H9 (cell line): ENCODE results near the gene PRDM1. TPM values are rescaled to one million over a fixed set of nuclear protein-coding genes. Genes with fewer than 3 reads are reported as not detected.

Experiments used
- DNase-seq: peaks from one replicate; pipeline ENCODE4 v3.0.0-alpha.2; 2017
- H2AFZ ChIP-seq: one replicate; pipeline ENCODE4 v1.6.1; 2013; ENCODE audit warnings: mild to moderate bottlenecking, low read length, control low read depth, moderate library complexity
- H2AK5ac ChIP-seq: 2 replicates; pipeline ENCODE4 v1.6.1; 2013; ENCODE audit warnings: low read length, control low read depth, mixed read lengths; ENCODE audit not compliant: insufficient read length
- H2BK120ac ChIP-seq: one replicate; pipeline ENCODE4 v1.6.1; 2013; ENCODE audit warnings: low read depth, mild to moderate bottlenecking, low read length, control low read depth, inconsistent platforms; ENCODE audit not compliant: poor library complexity, severe bottlenecking
- H2BK12ac ChIP-seq: 2 replicates; pipeline ENCODE4 v1.6.1; 2013; ENCODE audit warnings: low read length, control low read depth, mixed read lengths, low read depth; ENCODE audit not compliant: insufficient read length
- H2BK15ac ChIP-seq: 2 replicates; pipeline ENCODE4 v1.6.1; 2013; ENCODE audit warnings: low read depth, low read length, control low read depth
- H2BK20ac ChIP-seq: one replicate; pipeline ENCODE4 v1.6.1; 2013; ENCODE audit warnings: low read depth, mild to moderate bottlenecking, low read length, control low read depth, inconsistent platforms; ENCODE audit not compliant: poor library complexity, severe bottlenecking
- H2BK5ac ChIP-seq: 2 replicates; pipeline ENCODE4 v1.6.1; 2013; ENCODE audit warnings: low read length, control low read depth, mixed read lengths; ENCODE audit not compliant: insufficient read length
- H3K14ac ChIP-seq: 2 replicates; pipeline ENCODE4 v1.6.1; 2013; ENCODE audit warnings: low read length, control low read depth; ENCODE audit not compliant: insufficient read depth
- H3K18ac ChIP-seq: 2 replicates; pipeline ENCODE4 v1.6.1; 2013; ENCODE audit warnings: low read depth, mild to moderate bottlenecking, mixed read lengths, low read length, control low read depth; ENCODE audit not compliant: insufficient read length
- H3K23ac ChIP-seq: 2 replicates; pipeline ENCODE4 v1.6.1; 2013; ENCODE audit warnings: low read length, control low read depth, mixed read lengths, low read depth; ENCODE audit not compliant: insufficient read length
- H3K23me2 ChIP-seq: 2 replicates; pipeline ENCODE4 v1.6.1; 2013; ENCODE audit warnings: low read depth, mild to moderate bottlenecking, mixed read lengths, low read length, control low read depth; ENCODE audit not compliant: insufficient read length, poor library complexity, severe bottlenecking
- H3K27ac ChIP-seq: 2 replicates; pipeline ENCODE4 v1.5.1; 2013; ENCODE audit warnings: low read length, control low read depth, mixed read lengths, low read depth; ENCODE audit not compliant: insufficient read length
- H3K27me3 ChIP-seq: 2 replicates; pipeline ENCODE4 v1.6.1; 2013; ENCODE audit warnings: low read length, control low read depth, inconsistent platforms; ENCODE audit not compliant: insufficient read depth
- H3K4ac ChIP-seq: 2 replicates; pipeline ENCODE4 v1.6.1; 2013; ENCODE audit warnings: low read depth, mild to moderate bottlenecking, control low read depth, inconsistent platforms, low read length, moderate library complexity
- H3K4me1 ChIP-seq: 2 replicates; pipeline ENCODE4 v1.6.1; 2013; ENCODE audit warnings: low read length, control low read depth, inconsistent platforms; ENCODE audit not compliant: insufficient read depth
- H3K4me2 ChIP-seq: 2 replicates; pipeline ENCODE4 v1.6.1; 2013; ENCODE audit warnings: low read length, control low read depth, mixed read lengths; ENCODE audit not compliant: insufficient read length, insufficient read depth
- H3K56ac ChIP-seq: 2 replicates; pipeline ENCODE4 v1.6.1; 2013; ENCODE audit warnings: low read depth, mild to moderate bottlenecking, mixed read lengths, low read length, control low read depth; ENCODE audit not compliant: insufficient read length
- H3K79me1 ChIP-seq: 2 replicates; pipeline ENCODE4 v1.6.1; 2013; ENCODE audit warnings: low read depth, mild to moderate bottlenecking, moderate library complexity, low read length, control low read depth, inconsistent platforms; ENCODE audit not compliant: insufficient read depth, poor library complexity, severe bottlenecking
- H3K79me2 ChIP-seq: 2 replicates; pipeline ENCODE4 v1.6.1; 2013; ENCODE audit warnings: low read length, control low read depth, inconsistent platforms; ENCODE audit not compliant: insufficient read depth
- H3K9ac ChIP-seq: 2 replicates; pipeline ENCODE4 v1.6.1; 2013; ENCODE audit warnings: low read length, control low read depth, mixed read lengths; ENCODE audit not compliant: insufficient read length; ENCODE audit errors: extremely low read depth
- H3K9me3 ChIP-seq: one replicate; pipeline ENCODE4 v1.6.1; 2013; ENCODE audit warnings: low read depth, low read length, inconsistent platforms; ENCODE audit not compliant: control insufficient read depth
- H3T11ph ChIP-seq: one replicate; pipeline ENCODE4 v1.6.1; 2013; ENCODE audit warnings: mild to moderate bottlenecking, low read length, control low read depth, inconsistent platforms
- H4K20me1 ChIP-seq: one replicate; pipeline ENCODE4 v1.6.1; 2013; ENCODE audit not compliant: control insufficient read depth, insufficient read length, insufficient read depth
- H4K5ac ChIP-seq: 2 replicates; pipeline ENCODE4 v1.6.1; 2013; ENCODE audit warnings: low read depth, mild to moderate bottlenecking, mixed read lengths, low read length, control low read depth; ENCODE audit not compliant: insufficient read length
- H4K8ac ChIP-seq: replicated peaks from 2 replicates; pipeline ENCODE4 v1.6.1; 2013; ENCODE audit warnings: low read length, control low read depth, mixed read lengths, low read depth; ENCODE audit not compliant: insufficient read length
- H4K91ac ChIP-seq: 2 replicates; pipeline ENCODE4 v1.6.1; 2013; ENCODE audit warnings: low read depth, mild to moderate bottlenecking, moderate library complexity, mixed read lengths, low read length, control low read depth; ENCODE audit not compliant: insufficient read length
- H3K27ac Mint-ChIP-seq, 3 experiments: 2 replicates in 2 of 3; 3 replicates in 1 of 3; pipeline ENCODE4 v1.8.0; 2020 to 2021; ENCODE audit warnings: mixed read lengths in 3 of 3, mild to moderate bottlenecking in 1 of 3, moderate library complexity in 1 of 3
- H3K27me3 Mint-ChIP-seq: 2 replicates; pipeline ENCODE4 v1.8.0; 2021; ENCODE audit warnings: low read depth, mild to moderate bottlenecking, moderate library complexity, mixed read lengths
- H3K36me3 Mint-ChIP-seq, 3 experiments: 2 replicates in 2 of 3; 3 replicates in 1 of 3; pipeline ENCODE4 v1.8.0; 2020 to 2021; ENCODE audit warnings: low read depth in 3 of 3, mixed read lengths in 3 of 3; ENCODE audit not compliant: insufficient read depth in 1 of 3
- H3K4me1 Mint-ChIP-seq, 2 experiments: 2 replicates each; pipeline ENCODE4 v1.8.0; 2020; ENCODE audit warnings: mixed read lengths in 2 of 2
- H3K4me3 Mint-ChIP-seq, 2 experiments: 2 replicates in 1 of 2; 3 replicates in 1 of 2; pipeline ENCODE4 v1.8.0; 2020 to 2021; ENCODE audit warnings: mild to moderate bottlenecking in 2 of 2, mixed read lengths in 2 of 2, moderate library complexity in 1 of 2
- H3K9me3 Mint-ChIP-seq, 2 experiments: 2 replicates in 1 of 2; 3 replicates in 1 of 2; pipeline ENCODE4 v1.8.0; 2020; ENCODE audit warnings: mild to moderate bottlenecking in 2 of 2, mixed read lengths in 2 of 2, moderate library complexity in 1 of 2
- WGBS: extraction: QIAGEN DNeasy Blood & Tissue Kit; methylation state at CpG from one replicate; pipeline ENCODE4 v1.1.7; 2013; ENCODE audit warnings: missing lambda C conversion rate, low lambda C conversion rate, mixed read lengths; ENCODE audit not compliant: insufficient read length; ENCODE audit errors: extremely low coverage; 5-methylcytosine and 5-hydroxymethylcytosine counted together
- total RNA-seq: library from RNA; stranded (reverse); gene quantifications from 2 replicates; pipeline ENCODE4 v1.2.1, GENCODE V29; 2021
- TF ChIP-seq, protein P1 (sequence below): fragments of 200-600 bp; sonication (generic); conservative IDR thresholded peaks from 3 replicates; pipeline ENCODE4 v1.8.0; 2021; ENCODE audit warnings: antibody characterized with exemption, mild to moderate bottlenecking

The PRDM1 gene
- total RNA-seq, 1 experiment from 2014 or later: 2.9 TPM

- Histone ChIP-seq H2AFZ (no peak overlapping the region), H4K8ac (no peak overlapping the region), H3K23ac (no peak overlapping the region), H3T11ph (no peak overlapping the region), H2BK20ac (no peak overlapping the region), H4K20me1 (no peaks in the 10 kb centered on the region), H3K14ac (no peak overlapping the region), H4K91ac (no peak overlapping the region), H3K4me2 (no peak overlapping the region), H3K56ac (no peak overlapping the region), H3K9ac (no peak overlapping the region), H2BK5ac (no peak overlapping the region), H3K79me1 (no peaks in the 10 kb centered on the region), H2BK15ac (no peak overlapping the region), H2AK5ac (no peak overlapping the region), H3K79me2 (no peaks in the 10 kb centered on the region), H3K4ac (no peak overlapping the region), H2BK120ac (no peak overlapping the region), H3K9me3 (no peaks in the 10 kb centered on the region), H3K18ac (no peak overlapping the region), H3K27me3 (no peaks in the 10 kb centered on the region), H3K4me1 (no peaks in the 10 kb centered on the region), H4K5ac (no peak overlapping the region), H2BK12ac (no peak overlapping the region), H3K23me2 (no peaks in the 10 kb centered on the region), H3K27ac (no peak overlapping the region)
- Mint-ChIP-seq H3K4me1 (no peaks in the 10 kb centered on the region; a peak in 1 of 4 replicates), H3K27ac (no peak overlapping the region), H3K4me3 (no peak overlapping the region), H3K36me3 (no peaks in the 10 kb centered on the region), H3K9me3 (no peaks in the 10 kb centered on the region), H3K27me3 (no peaks in the 10 kb centered on the region)
- TF ChIP-seq, protein P1, sequence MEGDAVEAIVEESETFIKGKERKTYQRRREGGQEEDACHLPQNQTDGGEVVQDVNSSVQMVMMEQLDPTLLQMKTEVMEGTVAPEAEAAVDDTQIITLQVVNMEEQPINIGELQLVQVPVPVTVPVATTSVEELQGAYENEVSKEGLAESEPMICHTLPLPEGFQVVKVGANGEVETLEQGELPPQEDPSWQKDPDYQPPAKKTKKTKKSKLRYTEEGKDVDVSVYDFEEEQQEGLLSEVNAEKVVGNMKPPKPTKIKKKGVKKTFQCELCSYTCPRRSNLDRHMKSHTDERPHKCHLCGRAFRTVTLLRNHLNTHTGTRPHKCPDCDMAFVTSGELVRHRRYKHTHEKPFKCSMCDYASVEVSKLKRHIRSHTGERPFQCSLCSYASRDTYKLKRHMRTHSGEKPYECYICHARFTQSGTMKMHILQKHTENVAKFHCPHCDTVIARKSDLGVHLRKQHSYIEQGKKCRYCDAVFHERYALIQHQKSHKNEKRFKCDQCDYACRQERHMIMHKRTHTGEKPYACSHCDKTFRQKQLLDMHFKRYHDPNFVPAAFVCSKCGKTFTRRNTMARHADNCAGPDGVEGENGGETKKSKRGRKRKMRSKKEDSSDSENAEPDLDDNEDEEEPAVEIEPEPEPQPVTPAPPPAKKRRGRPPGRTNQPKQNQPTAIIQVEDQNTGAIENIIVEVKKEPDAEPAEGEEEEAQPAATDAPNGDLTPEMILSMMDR: no peak
- DNase-seq: no peak
- WGBS: no CpG with 5 or more reads among the region's 10 CpGs
Measured at GRCh38 chr6:106132153-106132698, 46.1 kb downstream of the PRDM1 start.
